ENCODE measurements around the gene ABI3.

DNA sequence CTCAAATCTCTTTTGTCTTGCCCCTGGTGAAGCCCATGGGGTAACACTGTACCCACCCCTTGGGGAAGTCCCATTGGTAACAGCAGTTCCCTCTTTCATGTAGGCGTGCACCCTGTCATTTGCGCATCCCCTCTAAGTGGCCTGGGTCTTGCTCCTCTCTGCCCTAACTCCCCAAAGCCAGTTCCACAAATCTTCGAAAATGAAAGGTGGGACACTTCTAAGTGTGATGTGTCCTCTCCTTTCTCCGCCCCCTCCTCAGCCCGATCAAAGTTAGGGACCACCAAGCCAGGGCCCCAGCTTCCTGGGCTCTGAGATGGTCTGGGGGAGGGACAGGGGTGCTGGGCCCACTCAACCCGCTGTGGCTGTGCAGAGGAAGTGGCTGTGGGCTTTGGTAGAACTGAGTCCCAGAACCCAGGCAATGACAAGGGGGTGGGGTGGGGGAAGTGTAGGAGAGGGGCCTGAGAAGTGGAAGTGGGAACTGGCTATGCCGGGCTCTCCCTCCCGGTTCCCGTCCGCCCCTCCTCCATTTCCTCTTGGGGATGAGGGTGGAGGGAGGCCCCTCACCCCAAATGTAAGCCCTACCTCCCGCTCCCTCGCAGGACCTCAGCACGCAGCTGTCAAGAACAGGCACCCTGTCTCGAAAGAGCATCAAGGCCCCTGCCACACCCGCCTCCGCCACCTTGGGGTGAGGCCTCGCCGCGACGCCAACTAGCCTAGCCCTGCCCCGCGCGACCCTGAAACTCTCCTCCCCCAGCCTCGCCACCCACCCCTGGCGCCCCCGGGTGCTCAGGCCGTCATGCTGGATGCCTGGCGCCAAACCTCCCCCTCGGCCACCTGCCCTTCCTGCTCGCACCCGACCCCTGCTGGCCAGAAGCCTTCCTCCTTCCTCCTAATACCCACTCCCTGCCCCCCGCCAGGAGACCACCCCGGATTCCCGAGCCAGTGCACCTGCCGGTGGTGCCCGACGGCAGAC is 8.7 kb downstream of the ABI3 start:
- TF ChIP-seq, protein P1, sequence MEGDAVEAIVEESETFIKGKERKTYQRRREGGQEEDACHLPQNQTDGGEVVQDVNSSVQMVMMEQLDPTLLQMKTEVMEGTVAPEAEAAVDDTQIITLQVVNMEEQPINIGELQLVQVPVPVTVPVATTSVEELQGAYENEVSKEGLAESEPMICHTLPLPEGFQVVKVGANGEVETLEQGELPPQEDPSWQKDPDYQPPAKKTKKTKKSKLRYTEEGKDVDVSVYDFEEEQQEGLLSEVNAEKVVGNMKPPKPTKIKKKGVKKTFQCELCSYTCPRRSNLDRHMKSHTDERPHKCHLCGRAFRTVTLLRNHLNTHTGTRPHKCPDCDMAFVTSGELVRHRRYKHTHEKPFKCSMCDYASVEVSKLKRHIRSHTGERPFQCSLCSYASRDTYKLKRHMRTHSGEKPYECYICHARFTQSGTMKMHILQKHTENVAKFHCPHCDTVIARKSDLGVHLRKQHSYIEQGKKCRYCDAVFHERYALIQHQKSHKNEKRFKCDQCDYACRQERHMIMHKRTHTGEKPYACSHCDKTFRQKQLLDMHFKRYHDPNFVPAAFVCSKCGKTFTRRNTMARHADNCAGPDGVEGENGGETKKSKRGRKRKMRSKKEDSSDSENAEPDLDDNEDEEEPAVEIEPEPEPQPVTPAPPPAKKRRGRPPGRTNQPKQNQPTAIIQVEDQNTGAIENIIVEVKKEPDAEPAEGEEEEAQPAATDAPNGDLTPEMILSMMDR (IDR thresholded peaks at IDR 0.05), result peak in 3 of 6 experiments; percentile 26 to 42 (median 29)
- TF ChIP-seq EP300 (IDR thresholded peaks at IDR 0.05), result no peak
